Peyer's patch (tissue), 4 donors: ENCODE results near the gene LIPE. TPM values are rescaled to one million over a fixed set of nuclear protein-coding genes. Genes with fewer than 3 reads are reported as not detected.

Experiments used
- DNase-seq, 3 donors: peaks; one replicate each; pipeline ENCODE4 v3.0.0-alpha.2; 2017 to 2019
- H3K27ac ChIP-seq, 4 donors: fragments of 200-600 bp; sonication (generic); one replicate each; pipeline ENCODE4 v1.5.1; 2016 to 2019
- H3K27me3 ChIP-seq, 2 donors: fragments of 200-600 bp; sonication (generic); one replicate each; pipeline ENCODE4 v1.5.1; 2019
- H3K36me3 ChIP-seq, 3 donors: fragments of 200-600 bp; sonication (generic); one replicate each; pipeline ENCODE4 v1.5.1; 2016 to 2019
- H3K4me1 ChIP-seq, 4 donors: fragments of 200-600 bp; sonication (generic); one replicate each; pipeline ENCODE4 v1.5.1; 2016 to 2019
- H3K4me3 ChIP-seq, 4 donors: fragments of 200-600 bp; sonication (generic); 1 replicate in 3 of 4; 2 replicates in 1 of 4; pipeline ENCODE4 v1.5.1; 2016 to 2019; ENCODE audit warnings: mild to moderate bottlenecking in 1 of 4
- H3K9me3 ChIP-seq, 4 donors: fragments of 200-600 bp; sonication (generic); one replicate each; pipeline ENCODE4 v1.5.1; 2016 to 2019; ENCODE audit warnings: mild to moderate bottlenecking in 1 of 4
- POLR2A ChIP-seq, 2 donors: fragments of 450-650 bp; IDR thresholded peaks; one replicate each; pipeline ENCODE4 v1.5.1; 2017; ENCODE audit warnings: antibody characterized with exemption in 2 of 2, mild to moderate bottlenecking in 2 of 2, moderate library complexity in 2 of 2
- total RNA-seq, 4 donors: library from RNA; depleted of rRNA; stranded (reverse); fragments of >200 nt; gene quantifications; one replicate each; pipeline ENCODE4 v1.1.0, GENCODE V29; 2016
- TF ChIP-seq, protein P1 (sequence below), 6 experiments: fragments of 450-650 bp in 4 of 6; fragments of 200-600 bp in 2 of 6; sonication (generic) in 1 of 6; IDR thresholded peaks; one replicate each; pipeline ENCODE4 v1.5.1; 2017 to 2019; ENCODE audit warnings: antibody characterized with exemption in 6 of 6, mild to moderate bottlenecking in 3 of 6, moderate library complexity in 1 of 6

LIPE gene
- total RNA-seq, 4 donors from 2014 or later, result 28.9 to 46.6 (median 34.8) TPM

- Histone ChIP-seq H3K9me3 (no peaks in the 10 kb centered on the region), H3K27ac (peak overlapping the region; percentile 63 to 83 (median 77)), H3K4me3 (peak overlapping the region; percentile 62 to 92 (median 70)), H3K27me3 (no peaks in the 10 kb centered on the region), H3K36me3 (no peaks in the 10 kb centered on the region), H3K4me1 (peaks cover 0 to 37% (median 14%) of the 10 kb centered on the region in 4 donors)
- peak; percentile 76 to 97 (median 95) for DNase-seq
- TF ChIP-seq, protein P1, sequence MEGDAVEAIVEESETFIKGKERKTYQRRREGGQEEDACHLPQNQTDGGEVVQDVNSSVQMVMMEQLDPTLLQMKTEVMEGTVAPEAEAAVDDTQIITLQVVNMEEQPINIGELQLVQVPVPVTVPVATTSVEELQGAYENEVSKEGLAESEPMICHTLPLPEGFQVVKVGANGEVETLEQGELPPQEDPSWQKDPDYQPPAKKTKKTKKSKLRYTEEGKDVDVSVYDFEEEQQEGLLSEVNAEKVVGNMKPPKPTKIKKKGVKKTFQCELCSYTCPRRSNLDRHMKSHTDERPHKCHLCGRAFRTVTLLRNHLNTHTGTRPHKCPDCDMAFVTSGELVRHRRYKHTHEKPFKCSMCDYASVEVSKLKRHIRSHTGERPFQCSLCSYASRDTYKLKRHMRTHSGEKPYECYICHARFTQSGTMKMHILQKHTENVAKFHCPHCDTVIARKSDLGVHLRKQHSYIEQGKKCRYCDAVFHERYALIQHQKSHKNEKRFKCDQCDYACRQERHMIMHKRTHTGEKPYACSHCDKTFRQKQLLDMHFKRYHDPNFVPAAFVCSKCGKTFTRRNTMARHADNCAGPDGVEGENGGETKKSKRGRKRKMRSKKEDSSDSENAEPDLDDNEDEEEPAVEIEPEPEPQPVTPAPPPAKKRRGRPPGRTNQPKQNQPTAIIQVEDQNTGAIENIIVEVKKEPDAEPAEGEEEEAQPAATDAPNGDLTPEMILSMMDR (IDR thresholded peaks at IDR 0.05), result peak in 1 of 6 experiments; percentile 16
- peak; percentile 24 to 77 for TF ChIP-seq POLR2A (IDR thresholded peaks at IDR 0.05)
Measured at GRCh38 chr19:42423462-42424344, 3.5 kb downstream of the LIPE start.

DNA sequence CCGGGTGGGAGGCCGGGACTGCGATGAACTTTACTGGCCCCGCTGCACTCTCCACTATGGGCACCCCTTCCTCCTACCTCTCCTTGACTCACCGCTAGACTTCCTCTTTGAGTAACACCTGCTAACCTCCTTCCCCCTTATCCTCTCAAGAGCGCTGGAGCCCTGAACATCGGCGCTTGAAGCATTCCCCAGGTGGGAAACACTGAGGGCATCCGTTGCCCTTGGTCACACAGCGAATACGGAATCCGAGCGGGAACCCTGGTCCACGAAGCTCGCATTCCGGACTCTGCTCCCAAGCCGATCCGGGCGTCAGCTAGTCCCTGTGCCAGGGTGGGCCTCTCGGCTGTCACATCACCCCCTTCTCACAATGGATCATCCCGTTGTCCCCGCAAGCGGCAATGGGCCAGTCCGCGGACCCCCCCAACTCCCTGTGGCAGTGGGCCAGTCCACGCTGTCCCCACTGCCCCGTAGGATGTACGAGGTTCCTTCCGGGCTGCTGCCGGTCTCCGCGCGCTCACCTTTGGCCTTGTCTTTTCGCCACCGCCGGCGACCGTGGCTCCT is 4.2 kb downstream of the LIPE start:
- H3K27me3 ChIP-seq, result no peaks in the 10 kb centered on the region
- no peaks in the 10 kb centered on the region for H3K36me3 ChIP-seq
- H3K27ac ChIP-seq, result peak overlapping the region; percentile 63 to 83 (median 77)
- H3K4me1 ChIP-seq, result peaks cover 0 to 37% (median 14%) of the 10 kb centered on the region in 4 donors
- H3K4me3 ChIP-seq, result peak overlapping the region; percentile 62 to 92 (median 70)
- TF ChIP-seq, protein P1 (IDR thresholded peaks at IDR 0.05), result peak in 2 of 6 experiments; percentile 2 to 5
- TF ChIP-seq POLR2A (IDR thresholded peaks at IDR 0.05), result no peak
- no peaks in the 10 kb centered on the region for H3K9me3 ChIP-seq
- DNase-seq, result peak in 2 of 3 donors; percentile 48 to 87

GRCh38 chr19:42422092-42422900 is 4.9 kb downstream of the LIPE start:
- Histone ChIP-seq H3K4me3 (peak overlapping the region; percentile 62 to 92 (median 70)), H3K27ac (peak overlapping the region; percentile 63 to 83 (median 77)), H3K36me3 (no peaks in the 10 kb centered on the region), H3K27me3 (no peaks in the 10 kb centered on the region), H3K9me3 (no peaks in the 10 kb centered on the region), H3K4me1 (peaks cover 0 to 37% (median 14%) of the 10 kb centered on the region in 4 donors)
- no peak for TF ChIP-seq POLR2A (IDR thresholded peaks at IDR 0.05)
- TF ChIP-seq, protein P1 (IDR thresholded peaks at IDR 0.05), result no peak
- peak in 1 of 3 donors; percentile 56 for DNase-seq

DNA sequence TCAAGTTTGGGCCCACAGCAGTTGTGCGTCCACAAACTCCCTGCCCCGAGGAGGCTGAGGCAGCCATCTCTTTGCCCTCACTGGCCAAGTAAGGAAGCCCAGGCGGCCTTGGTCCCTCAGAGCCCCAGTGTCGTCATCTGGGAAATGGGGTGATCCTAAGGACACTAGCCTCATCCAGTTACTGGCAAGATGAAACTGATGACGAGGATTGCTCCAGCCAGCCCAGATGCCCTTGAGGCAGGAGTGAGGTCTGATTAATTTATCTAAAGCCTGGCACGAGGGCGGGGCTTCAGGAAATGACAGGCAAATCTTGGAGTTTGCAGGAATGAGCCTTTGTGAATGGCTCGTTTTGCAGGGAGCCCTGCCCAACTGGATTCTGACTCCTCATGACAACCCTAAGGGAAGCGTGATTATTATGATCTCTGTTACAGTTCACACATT is 5.6 kb downstream of the LIPE start:
- Histone ChIP-seq H3K27ac (peak overlapping the region in 3 of 4 donors; percentile 63 to 82 (median 72)), H3K36me3 (no peaks in the 10 kb centered on the region), H3K27me3 (no peaks in the 10 kb centered on the region), H3K4me3 (peak overlapping the region in 1 of 4 donors; percentile 92), H3K4me1 (peaks cover 0 to 37% (median 14%) of the 10 kb centered on the region in 4 donors), H3K9me3 (no peaks in the 10 kb centered on the region)
- peak in 1 of 3 donors; percentile 78 for DNase-seq
- TF ChIP-seq, protein P1 (IDR thresholded peaks at IDR 0.05), result no peak
- TF ChIP-seq POLR2A (IDR thresholded peaks at IDR 0.05), result peak in 1 of 2 donors; percentile 41

DNA sequence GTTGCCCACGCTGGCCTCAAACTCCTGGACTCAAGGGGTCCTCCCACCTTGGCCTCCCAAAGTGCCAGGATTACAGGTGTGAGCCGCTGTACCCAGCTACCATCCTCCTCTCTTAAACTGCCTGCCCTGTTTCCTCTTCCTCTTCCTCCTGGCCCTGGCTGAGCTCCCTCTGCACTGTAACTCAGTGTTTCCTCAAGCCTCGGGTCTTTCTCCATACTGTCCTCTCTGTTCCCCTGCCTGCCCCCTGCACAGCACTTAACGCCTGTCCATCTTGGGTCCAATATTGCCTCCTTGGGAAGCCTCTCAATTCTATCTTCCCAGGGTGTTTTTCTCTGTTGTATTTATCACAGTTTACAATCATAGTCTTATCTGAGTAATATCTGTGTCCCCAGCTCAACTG is 6.1 kb downstream of the LIPE start:
- no peaks in the 10 kb centered on the region for H3K9me3 ChIP-seq
- H3K27ac ChIP-seq, result peak overlapping the region in 2 of 4 donors; percentile 24 to 63
- H3K36me3 ChIP-seq, result no peaks in the 10 kb centered on the region
- no peak for DNase-seq
- no peak overlapping the region for H3K4me3 ChIP-seq
- TF ChIP-seq, protein P1 (IDR thresholded peaks at IDR 0.05), result no peak
- TF ChIP-seq POLR2A (IDR thresholded peaks at IDR 0.05), result no peak
- peaks cover 0 to 37% (median 14%) of the 10 kb centered on the region in 4 donors for H3K4me1 ChIP-seq
- no peaks in the 10 kb centered on the region for H3K27me3 ChIP-seq
